Muscle of leg (tissue), 11 donors: ENCODE measurements around the gene HIVEP3. TPM values are rescaled to one million over a fixed set of nuclear protein-coding genes. Genes with fewer than 3 reads are reported as not detected.
"Not testable (repeated sequence)": the region's sequence is repeated elsewhere in the genome, so short reads cannot be mapped to it uniquely, and the experiment has no call there.

Experiments used
- DNase-seq: peaks from one replicate; pipeline ENCODE4 v3.0.0; 2013
- H3K27ac ChIP-seq: one replicate; pipeline ENCODE4 v1.5.1; 2013; ENCODE audit warnings: mild to moderate bottlenecking, low read length, control low read depth
- H3K27me3 ChIP-seq: one replicate; pipeline ENCODE4 v1.6.1; 2013; ENCODE audit warnings: low read length; ENCODE audit not compliant: control insufficient read depth, insufficient read depth
- H3K36me3 ChIP-seq: one replicate; pipeline ENCODE4 v1.6.1; 2013; ENCODE audit warnings: low read length; ENCODE audit not compliant: control insufficient read depth, insufficient read depth
- H3K4me1 ChIP-seq: one replicate; pipeline ENCODE4 v1.6.1; 2013; ENCODE audit warnings: low read length; ENCODE audit not compliant: control insufficient read depth, insufficient read depth
- H3K4me3 ChIP-seq: one replicate; pipeline ENCODE4 v1.5.1; 2013; ENCODE audit warnings: low read length, control low read depth
- H3K9me3 ChIP-seq: replicated peaks from 2 replicates; pipeline ENCODE4 v1.6.1; 2013; ENCODE audit warnings: low read depth, low read length; ENCODE audit not compliant: control insufficient read depth
- WGBS: methylation state at CpG from one replicate; pipeline ENCODE4 v1.1.5; 2013; ENCODE audit warnings: missing lambda C conversion rate; ENCODE audit not compliant: insufficient coverage; 5-methylcytosine and 5-hydroxymethylcytosine counted together
- polyA plus RNA-seq, 8 donors: library from polyadenylated mRNA; unstranded; fragments of 120-200 nt; gene quantifications; one replicate each; pipeline versions ENCODE4 v1.2.1 to v1.2.3, GENCODE V29; 2013; ENCODE audit warnings: inconsistent platforms in 1 of 8, low replicate concordance in 1 of 8; ENCODE audit not compliant: insufficient read length in 8 of 8, insufficient read depth in 1 of 8
- total RNA-seq: library from RNA; stranded (reverse); fragments of 120-200 nt; gene quantifications from one replicate; pipeline ENCODE4 v1.2.4, GENCODE V29; 2013

Gene HIVEP3
- total and polyA plus RNA-seq, 9 donors = 0.93 to 3.7 (median 2.7) TPM

- DNase-seq, H3K27ac ChIP-seq, H3K9me3 ChIP-seq, H3K36me3 ChIP-seq, H3K27me3 ChIP-seq, H3K4me1 ChIP-seq, H3K4me3 ChIP-seq: not testable (repeated sequence)
- WGBS = 80% methylated on average over 3 of the region's 3 CpGs
Observed at GRCh38 chr1:41951492-41951891, 32.8 kb upstream of the HIVEP3 start.

- H3K36me3 ChIP-seq = no peaks in the 10 kb centered on the region
- DNase-seq = no peak
- no peak overlapping the region for H3K4me3 ChIP-seq
- H3K27ac ChIP-seq = no peak overlapping the region
- no peaks in the 10 kb centered on the region for H3K27me3 ChIP-seq
- no peaks in the 10 kb centered on the region for H3K9me3 ChIP-seq
- WGBS = no CpG with 5 or more reads among the region's 1 CpG
- H3K4me1 ChIP-seq = no peaks in the 10 kb centered on the region
Observed at GRCh38 chr1:41950820-41951219, 32.1 kb upstream of the HIVEP3 start.

GRCh38 chr1:41945946-41946345 lies 27.2 kb upstream of the HIVEP3 start:
- 82% methylated on average over 10 of the region's 10 CpGs for WGBS
- H3K27ac ChIP-seq, H3K4me3 ChIP-seq, DNase-seq, H3K27me3 ChIP-seq, H3K36me3 ChIP-seq, H3K4me1 ChIP-seq, H3K9me3 ChIP-seq: not testable (repeated sequence)

- no peak for DNase-seq
- Histone ChIP-seq H3K27me3 (no peaks in the 10 kb centered on the region), H3K9me3 (peaks cover 2% of the 10 kb centered on the region), H3K36me3 (no peaks in the 10 kb centered on the region), H3K4me3 (no peak overlapping the region), H3K27ac (no peak overlapping the region), H3K4me1 (no peaks in the 10 kb centered on the region)
- no CpG with 5 or more reads among the region's 1 CpG for WGBS
Observed at GRCh38 chr1:41943717-41944116, 25.0 kb upstream of the HIVEP3 start.

GRCh38 chr1:41942278-41942677 lies 23.6 kb upstream of the HIVEP3 start:
- peaks cover 2% of the 10 kb centered on the region for H3K9me3 ChIP-seq
- no peak overlapping the region for H3K4me3 ChIP-seq
- no peaks in the 10 kb centered on the region for H3K4me1 ChIP-seq
- no peak for DNase-seq
- H3K36me3 ChIP-seq = no peaks in the 10 kb centered on the region
- no peak overlapping the region for H3K27ac ChIP-seq
- no peaks in the 10 kb centered on the region for H3K27me3 ChIP-seq

- Histone ChIP-seq H3K27ac (no peak overlapping the region), H3K4me3 (no peak overlapping the region), H3K36me3 (no peaks in the 10 kb centered on the region), H3K27me3 (no peaks in the 10 kb centered on the region), H3K4me1 (no peaks in the 10 kb centered on the region), H3K9me3 (peaks cover 2% of the 10 kb centered on the region)
- no CpG with 5 or more reads among the region's 1 CpG for WGBS
- DNase-seq = no peak
Observed at GRCh38 chr1:41941381-41941780, 22.7 kb upstream of the HIVEP3 start.

GRCh38 chr1:41939194-41939593 lies 20.5 kb upstream of the HIVEP3 start:
- no peaks in the 10 kb centered on the region for H3K4me1 ChIP-seq
- H3K9me3 ChIP-seq = peaks cover 2% of the 10 kb centered on the region
- H3K4me3 ChIP-seq = no peak overlapping the region
- no peaks in the 10 kb centered on the region for H3K27me3 ChIP-seq
- no peak for DNase-seq
- no CpG with 5 or more reads among the region's 5 CpGs for WGBS
- H3K36me3 ChIP-seq = no peaks in the 10 kb centered on the region
- no peak overlapping the region for H3K27ac ChIP-seq

- no peak for DNase-seq
- no peak overlapping the region for H3K27ac ChIP-seq
- no peaks in the 10 kb centered on the region for H3K27me3 ChIP-seq
- no CpG with 5 or more reads among the region's 2 CpGs for WGBS
- H3K4me3 ChIP-seq = no peak overlapping the region
- H3K4me1 ChIP-seq = no peaks in the 10 kb centered on the region
- H3K9me3 ChIP-seq = no peaks in the 10 kb centered on the region
- no peaks in the 10 kb centered on the region for H3K36me3 ChIP-seq
Observed at GRCh38 chr1:41936107-41936506, 17.4 kb upstream of the HIVEP3 start.

GRCh38 chr1:41935226-41935625 lies 16.5 kb upstream of the HIVEP3 start:
- Histone ChIP-seq H3K27me3 (no peaks in the 10 kb centered on the region), H3K4me3 (no peak overlapping the region), H3K36me3 (no peaks in the 10 kb centered on the region), H3K27ac (no peak overlapping the region), H3K4me1 (no peaks in the 10 kb centered on the region), H3K9me3 (no peaks in the 10 kb centered on the region)
- DNase-seq = no peak
- no CpG with 5 or more reads among the region's 1 CpG for WGBS

- WGBS = no CpG with 5 or more reads among the region's 1 CpG
- Histone ChIP-seq H3K27me3 (no peaks in the 10 kb centered on the region), H3K27ac (no peak overlapping the region), H3K9me3 (no peaks in the 10 kb centered on the region), H3K36me3 (no peaks in the 10 kb centered on the region), H3K4me1 (no peaks in the 10 kb centered on the region), H3K4me3 (no peak overlapping the region)
- no peak for DNase-seq
Observed at GRCh38 chr1:41933106-41933505, 14.4 kb upstream of the HIVEP3 start.

GRCh38 chr1:41931578-41931977 lies 12.9 kb upstream of the HIVEP3 start:
- no CpG with 5 or more reads among the region's 3 CpGs for WGBS
- Histone ChIP-seq H3K36me3 (no peaks in the 10 kb centered on the region), H3K4me1 (no peaks in the 10 kb centered on the region), H3K9me3 (no peaks in the 10 kb centered on the region), H3K4me3 (no peak overlapping the region), H3K27me3 (no peaks in the 10 kb centered on the region), H3K27ac (no peak overlapping the region)
- no peak for DNase-seq
